ENCODE measurements around the gene SCARB2.

The SCARB2 gene

GRCh38 chr4:76214177-76214675 lies 602 bp upstream of the SCARB2 start:
- H3K36me3 Mint-ChIP-seq (ENCODE audit: low read depth): peaks cover 3% of the 10 kb centered on the region
- no peaks in the 10 kb centered on the region for H3K9me3 Mint-ChIP-seq
- peaks cover 24% of the 10 kb centered on the region for H3K4me1 Mint-ChIP-seq (ENCODE audit: low read depth)
- H3K27me3 Mint-ChIP-seq (ENCODE audit: low read depth): peaks cover 36% of the 10 kb centered on the region
- H3K4me3 Mint-ChIP-seq: peak overlapping the region; percentile 81
- H3K27ac Mint-ChIP-seq: peak overlapping the region; percentile 69

- Mint-ChIP-seq H3K27me3 (ENCODE audit: low read depth) (peaks cover 28% of the 10 kb centered on the region), H3K4me3 (peak overlapping the region; percentile 83), H3K4me1 (ENCODE audit: low read depth) (peaks cover 24% of the 10 kb centered on the region), H3K36me3 (ENCODE audit: low read depth) (peaks cover 3% of the 10 kb centered on the region), H3K9me3 (no peaks in the 10 kb centered on the region), H3K27ac (peak overlapping the region; percentile 78)
Measured at GRCh38 chr4:76212851-76213414, 691 bp downstream of the SCARB2 start.

GRCh38 chr4:76211769-76212708 lies 1.6 kb downstream of the SCARB2 start:
- H3K27me3 Mint-ChIP-seq (ENCODE audit: low read depth): peaks cover 23% of the 10 kb centered on the region
- H3K36me3 Mint-ChIP-seq (ENCODE audit: low read depth): peaks cover 3% of the 10 kb centered on the region
- peaks cover 24% of the 10 kb centered on the region for H3K4me1 Mint-ChIP-seq (ENCODE audit: low read depth)
- no peak overlapping the region for H3K27ac Mint-ChIP-seq
- H3K9me3 Mint-ChIP-seq: no peaks in the 10 kb centered on the region
- H3K4me3 Mint-ChIP-seq: peak overlapping the region; percentile 83

- H3K4me3 Mint-ChIP-seq: no peak overlapping the region
- H3K9me3 Mint-ChIP-seq: no peaks in the 10 kb centered on the region
- H3K27me3 Mint-ChIP-seq (ENCODE audit: low read depth): peaks cover 7% of the 10 kb centered on the region
- peaks cover 24% of the 10 kb centered on the region for H3K4me1 Mint-ChIP-seq (ENCODE audit: low read depth)
- H3K27ac Mint-ChIP-seq: no peak overlapping the region
- H3K36me3 Mint-ChIP-seq (ENCODE audit: low read depth): peaks cover 3% of the 10 kb centered on the region
Measured at GRCh38 chr4:76210452-76210851, 3.2 kb downstream of the SCARB2 start.

GRCh38 chr4:76209881-76210280 lies 3.7 kb downstream of the SCARB2 start:
- H3K27me3 Mint-ChIP-seq (ENCODE audit: low read depth): peaks cover 4% of the 10 kb centered on the region
- no peaks in the 10 kb centered on the region for H3K9me3 Mint-ChIP-seq
- no peak overlapping the region for H3K27ac Mint-ChIP-seq
- no peak overlapping the region for H3K4me3 Mint-ChIP-seq
- H3K4me1 Mint-ChIP-seq (ENCODE audit: low read depth): peaks cover 24% of the 10 kb centered on the region
- peaks cover 3% of the 10 kb centered on the region for H3K36me3 Mint-ChIP-seq (ENCODE audit: low read depth)

GRCh38 chr4:76208005-76208765 lies 5.4 kb downstream of the SCARB2 start:
- Mint-ChIP-seq H3K9me3 (no peaks in the 10 kb centered on the region), H3K27ac (no peak overlapping the region), H3K4me1 (ENCODE audit: low read depth) (peaks cover 13% of the 10 kb centered on the region), H3K4me3 (no peak overlapping the region), H3K27me3 (ENCODE audit: low read depth) (no peaks in the 10 kb centered on the region), H3K36me3 (ENCODE audit: low read depth) (peaks cover 1% of the 10 kb centered on the region)

- H3K4me3 Mint-ChIP-seq: no peak overlapping the region
- no peak overlapping the region for H3K27ac Mint-ChIP-seq
- no peaks in the 10 kb centered on the region for H3K27me3 Mint-ChIP-seq (ENCODE audit: low read depth)
- peaks cover 1% of the 10 kb centered on the region for H3K36me3 Mint-ChIP-seq (ENCODE audit: low read depth)
- H3K4me1 Mint-ChIP-seq (ENCODE audit: low read depth): peaks cover 7% of the 10 kb centered on the region
- no peaks in the 10 kb centered on the region for H3K9me3 Mint-ChIP-seq
Measured at GRCh38 chr4:76207549-76207948, 6.1 kb downstream of the SCARB2 start.

- Mint-ChIP-seq H3K36me3 (ENCODE audit: low read depth) (peaks cover 1% of the 10 kb centered on the region), H3K9me3 (no peaks in the 10 kb centered on the region), H3K27me3 (ENCODE audit: low read depth) (no peaks in the 10 kb centered on the region), H3K27ac (no peak overlapping the region), H3K4me3 (no peak overlapping the region), H3K4me1 (ENCODE audit: low read depth) (peaks cover 2% of the 10 kb centered on the region)
Measured at GRCh38 chr4:76206222-76206942, 7.2 kb downstream of the SCARB2 start.

- Mint-ChIP-seq H3K27ac (no peak overlapping the region), H3K4me3 (no peak overlapping the region), H3K36me3 (ENCODE audit: low read depth) (no peaks in the 10 kb centered on the region), H3K27me3 (ENCODE audit: low read depth) (no peaks in the 10 kb centered on the region), H3K4me1 (ENCODE audit: low read depth) (peaks cover 2% of the 10 kb centered on the region), H3K9me3 (no peaks in the 10 kb centered on the region)
Measured at GRCh38 chr4:76205476-76205875, 8.1 kb downstream of the SCARB2 start.

- H3K4me3 Mint-ChIP-seq: no peak overlapping the region
- no peaks in the 10 kb centered on the region for H3K27me3 Mint-ChIP-seq (ENCODE audit: low read depth)
- no peak overlapping the region for H3K27ac Mint-ChIP-seq
- H3K9me3 Mint-ChIP-seq: no peaks in the 10 kb centered on the region
- no peaks in the 10 kb centered on the region for H3K36me3 Mint-ChIP-seq (ENCODE audit: low read depth)
- peaks cover 3% of the 10 kb centered on the region for H3K4me1 Mint-ChIP-seq (ENCODE audit: low read depth)
Measured at GRCh38 chr4:76204936-76205335, 8.7 kb downstream of the SCARB2 start.

GRCh38 chr4:76203541-76203940 lies 10.1 kb downstream of the SCARB2 start:
- no peaks in the 10 kb centered on the region for H3K27me3 Mint-ChIP-seq (ENCODE audit: low read depth)
- H3K27ac Mint-ChIP-seq: no peak overlapping the region
- H3K4me1 Mint-ChIP-seq (ENCODE audit: low read depth): peaks cover 10% of the 10 kb centered on the region
- H3K36me3 Mint-ChIP-seq (ENCODE audit: low read depth): no peaks in the 10 kb centered on the region
- no peaks in the 10 kb centered on the region for H3K9me3 Mint-ChIP-seq
- no peak overlapping the region for H3K4me3 Mint-ChIP-seq

- no peak overlapping the region for H3K4me3 Mint-ChIP-seq
- H3K4me1 Mint-ChIP-seq (ENCODE audit: low read depth): peaks cover 23% of the 10 kb centered on the region
- no peaks in the 10 kb centered on the region for H3K36me3 Mint-ChIP-seq (ENCODE audit: low read depth)
- H3K27ac Mint-ChIP-seq: no peak overlapping the region
- no peaks in the 10 kb centered on the region for H3K27me3 Mint-ChIP-seq (ENCODE audit: low read depth)
- no peaks in the 10 kb centered on the region for H3K9me3 Mint-ChIP-seq
Measured at GRCh38 chr4:76201276-76201675, 12.3 kb downstream of the SCARB2 start.

- Mint-ChIP-seq H3K4me3 (no peak overlapping the region), H3K27me3 (ENCODE audit: low read depth) (no peaks in the 10 kb centered on the region), H3K36me3 (ENCODE audit: low read depth) (no peaks in the 10 kb centered on the region), H3K9me3 (no peaks in the 10 kb centered on the region), H3K27ac (no peak overlapping the region), H3K4me1 (ENCODE audit: low read depth) (peaks cover 23% of the 10 kb centered on the region)
Measured at GRCh38 chr4:76200771-76201231, 12.8 kb downstream of the SCARB2 start.

GRCh38 chr4:76199664-76200211 lies 13.9 kb downstream of the SCARB2 start:
- Mint-ChIP-seq H3K27ac (no peak overlapping the region), H3K36me3 (ENCODE audit: low read depth) (peaks cover 1% of the 10 kb centered on the region), H3K27me3 (ENCODE audit: low read depth) (no peaks in the 10 kb centered on the region), H3K9me3 (no peaks in the 10 kb centered on the region), H3K4me3 (no peak overlapping the region), H3K4me1 (ENCODE audit: low read depth) (peaks cover 23% of the 10 kb centered on the region)

Data from T-helper 1 cell treated with Interleukin-12 subunit alpha and Interleukin-12 subunit beta and Interleukin-4 antibody, amounts not matched to agents 30 μg/mL and 1 μg/mL, for 36 hours (primary cell).